HG03457 (cell line): ENCODE results near the gene WIPF3.
"Not testable (repeated sequence)": the region's sequence is repeated elsewhere in the genome, so short reads cannot be mapped to it uniquely, and the experiment has no call there.

Experiments
- ATAC-seq: cut with Tn5 transposase; IDR thresholded peaks from one replicate; pipeline ENCODE4 v1.9.1; 2021; ENCODE audit warnings: moderate number of reproducible peaks; ENCODE audit not compliant: unreplicated experiment

The WIPF3 gene

DNA sequence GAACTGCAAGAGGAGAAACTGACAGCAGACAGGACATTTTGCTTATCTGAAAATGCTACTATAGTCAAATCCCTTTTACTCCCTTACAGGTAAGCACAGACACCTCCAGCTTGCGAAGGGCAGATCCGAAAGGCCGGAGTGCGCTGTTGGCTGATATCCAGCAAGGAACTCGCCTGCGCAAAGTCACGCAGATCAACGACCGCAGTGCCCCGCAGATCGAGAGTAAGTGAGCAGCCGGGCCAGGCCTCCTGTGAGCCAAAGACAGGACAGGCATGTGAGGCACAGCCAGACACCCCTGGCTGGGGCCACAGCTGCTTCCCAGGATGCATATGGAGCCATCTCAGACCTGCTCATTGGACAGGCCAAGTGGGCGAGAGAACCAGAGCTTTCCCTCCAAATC lies 69.4 kb downstream of the WIPF3 start:
- ATAC-seq = no peak

DNA sequence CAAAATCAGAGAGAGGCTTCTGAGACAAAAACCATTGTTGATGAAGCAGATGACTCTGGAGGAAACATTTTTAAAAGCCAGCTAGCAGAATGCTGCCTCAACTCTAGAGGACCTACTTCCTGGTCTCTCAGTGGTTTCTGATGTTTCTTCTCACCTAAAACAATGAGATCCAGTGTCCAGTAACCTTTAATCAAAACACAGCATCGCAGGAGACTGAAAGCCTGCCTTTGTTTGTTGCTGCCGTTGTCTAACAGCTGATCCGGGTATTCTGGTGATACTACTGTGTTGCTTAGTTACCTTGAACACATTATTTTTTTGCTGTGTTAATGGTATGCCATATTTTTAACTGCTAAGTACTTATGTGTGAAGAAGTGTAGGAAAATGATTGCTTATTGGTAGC lies 70.9 kb downstream of the WIPF3 start:
- ATAC-seq = no peak

DNA sequence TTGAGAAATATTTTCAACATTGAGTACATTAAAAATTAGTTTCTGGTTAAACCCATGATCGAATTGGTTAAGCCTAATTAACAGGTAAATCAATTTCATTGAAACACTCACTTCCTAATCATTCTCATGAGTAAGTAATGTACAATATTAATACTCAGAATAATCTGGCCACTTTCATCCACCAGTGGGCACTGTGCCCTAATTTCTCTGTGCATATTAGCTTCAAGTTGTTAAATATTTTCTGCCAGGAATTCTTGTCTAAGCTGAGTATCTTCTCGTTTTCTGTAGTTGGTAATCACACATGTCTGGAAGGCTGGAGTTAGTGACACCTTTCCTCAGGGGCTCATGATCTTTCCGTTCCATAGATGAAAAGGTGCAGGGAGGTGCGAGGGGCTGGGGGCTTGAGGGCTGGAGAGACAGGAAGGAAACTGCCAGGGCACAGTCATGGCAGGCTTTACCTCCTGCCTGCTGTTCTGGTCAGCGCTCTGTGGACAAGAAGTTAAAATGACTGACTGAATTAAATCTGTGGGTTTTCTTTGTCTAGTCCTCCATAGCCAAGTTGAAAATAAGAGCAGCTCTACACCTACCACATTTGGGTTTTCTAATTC lies 71.9 kb downstream of the WIPF3 start:
- ATAC-seq = no peak

DNA sequence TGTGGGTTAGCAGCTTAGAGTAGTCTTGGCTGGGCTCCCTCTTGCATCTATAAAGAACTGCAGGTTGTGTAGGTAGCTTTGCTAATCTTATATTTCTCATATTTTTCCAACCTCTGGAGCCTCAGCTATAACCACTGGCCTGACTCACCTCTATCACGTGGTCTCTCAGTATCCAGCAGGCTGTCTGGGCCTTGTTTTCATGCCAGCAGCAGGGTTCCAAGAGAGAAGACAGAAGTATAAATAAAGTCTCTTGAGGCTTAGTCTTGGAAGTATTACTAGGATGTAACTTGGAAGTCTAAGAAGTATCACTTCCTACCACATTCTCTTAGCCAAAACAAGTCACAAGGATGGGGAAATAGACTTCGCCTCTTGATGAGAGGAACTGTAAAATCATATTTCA lies 73.3 kb downstream of the WIPF3 start:
- ATAC-seq = no peak

DNA sequence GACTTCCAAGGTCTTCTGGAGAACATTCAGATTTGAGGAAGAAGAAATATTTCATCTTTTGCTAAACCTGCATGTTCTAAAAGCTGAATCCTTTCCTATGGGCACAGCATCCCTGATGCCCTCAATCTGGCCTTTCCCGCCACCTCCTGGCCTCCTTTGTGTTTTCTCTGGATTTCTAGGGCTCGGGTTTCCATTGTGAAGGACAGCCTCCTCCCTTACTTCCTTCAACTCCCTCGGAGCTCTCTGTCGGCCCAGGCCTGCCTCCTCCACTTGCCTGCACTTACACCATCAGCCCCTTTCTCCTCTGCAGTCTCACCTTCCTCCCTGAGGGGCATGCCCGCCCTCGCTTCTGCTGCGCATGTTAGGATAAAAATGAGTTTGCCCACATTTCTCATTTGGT lies 75.4 kb downstream of the WIPF3 start:
- ATAC-seq = no peak

DNA sequence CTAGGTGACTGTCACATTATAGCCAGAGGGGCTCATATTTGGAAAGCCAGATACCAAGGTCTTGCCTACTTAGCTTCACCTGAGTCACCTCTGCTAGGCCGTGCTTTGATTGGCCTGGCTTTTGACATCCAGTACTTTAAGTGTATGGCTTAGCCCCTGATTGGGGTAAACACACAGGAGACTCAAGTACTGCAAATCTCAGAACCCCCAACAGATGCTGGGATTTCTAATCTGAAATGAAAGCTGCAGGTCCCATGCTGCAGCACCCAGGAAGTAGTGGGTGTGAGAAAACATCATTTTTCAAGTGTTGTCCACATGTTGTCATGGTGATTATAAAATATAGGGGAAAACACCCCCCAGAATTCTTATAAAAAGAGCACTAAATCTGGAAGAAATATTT lies 76.2 kb downstream of the WIPF3 start:
- ATAC-seq = no peak

DNA sequence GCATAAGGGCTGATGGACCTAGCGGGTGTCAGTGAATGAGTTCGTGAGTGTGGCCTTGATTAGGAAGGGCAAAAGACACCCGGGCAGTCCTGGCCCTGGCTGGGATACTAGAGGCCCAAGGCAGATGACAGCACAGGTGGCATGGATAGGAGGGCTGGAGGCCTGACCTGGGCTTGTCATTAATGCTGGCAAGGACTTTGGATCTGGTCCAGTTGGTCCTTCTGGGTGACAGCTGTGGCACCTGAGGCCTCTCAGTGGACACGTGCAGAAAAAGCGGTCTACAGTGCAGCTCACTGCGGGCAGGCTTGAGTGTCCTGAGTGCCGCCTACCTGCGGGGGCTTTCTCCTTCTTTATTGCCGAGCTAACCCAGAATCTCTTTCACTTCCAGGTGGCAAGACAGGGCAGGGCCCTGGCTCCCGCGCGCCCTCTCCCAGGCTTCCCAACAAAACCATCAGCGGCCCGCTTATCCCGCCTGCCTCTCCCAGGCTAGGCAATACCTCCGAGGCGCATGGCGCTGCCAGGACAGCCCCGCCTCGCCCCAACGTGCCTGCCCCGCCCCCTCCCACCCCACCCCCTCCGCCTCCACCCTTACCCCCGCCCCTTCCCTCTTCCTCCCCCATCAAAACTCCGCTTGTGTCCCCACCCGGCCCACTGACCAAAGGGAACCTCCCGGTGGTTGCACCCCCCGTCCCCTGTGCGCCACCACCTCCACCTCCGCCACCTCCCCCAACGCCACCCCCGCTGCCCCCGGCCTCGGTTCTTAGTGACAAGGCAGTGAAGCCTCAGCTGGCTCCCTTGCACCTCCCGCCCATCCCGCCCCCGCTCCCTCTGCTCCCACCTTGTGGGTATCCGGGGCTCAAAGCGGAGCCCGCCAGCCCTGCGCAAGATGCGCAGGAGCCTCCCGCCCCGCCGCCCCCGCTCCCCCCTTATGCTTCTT lies 77.4 kb downstream of the WIPF3 start:
- ATAC-seq = no peak

DNA sequence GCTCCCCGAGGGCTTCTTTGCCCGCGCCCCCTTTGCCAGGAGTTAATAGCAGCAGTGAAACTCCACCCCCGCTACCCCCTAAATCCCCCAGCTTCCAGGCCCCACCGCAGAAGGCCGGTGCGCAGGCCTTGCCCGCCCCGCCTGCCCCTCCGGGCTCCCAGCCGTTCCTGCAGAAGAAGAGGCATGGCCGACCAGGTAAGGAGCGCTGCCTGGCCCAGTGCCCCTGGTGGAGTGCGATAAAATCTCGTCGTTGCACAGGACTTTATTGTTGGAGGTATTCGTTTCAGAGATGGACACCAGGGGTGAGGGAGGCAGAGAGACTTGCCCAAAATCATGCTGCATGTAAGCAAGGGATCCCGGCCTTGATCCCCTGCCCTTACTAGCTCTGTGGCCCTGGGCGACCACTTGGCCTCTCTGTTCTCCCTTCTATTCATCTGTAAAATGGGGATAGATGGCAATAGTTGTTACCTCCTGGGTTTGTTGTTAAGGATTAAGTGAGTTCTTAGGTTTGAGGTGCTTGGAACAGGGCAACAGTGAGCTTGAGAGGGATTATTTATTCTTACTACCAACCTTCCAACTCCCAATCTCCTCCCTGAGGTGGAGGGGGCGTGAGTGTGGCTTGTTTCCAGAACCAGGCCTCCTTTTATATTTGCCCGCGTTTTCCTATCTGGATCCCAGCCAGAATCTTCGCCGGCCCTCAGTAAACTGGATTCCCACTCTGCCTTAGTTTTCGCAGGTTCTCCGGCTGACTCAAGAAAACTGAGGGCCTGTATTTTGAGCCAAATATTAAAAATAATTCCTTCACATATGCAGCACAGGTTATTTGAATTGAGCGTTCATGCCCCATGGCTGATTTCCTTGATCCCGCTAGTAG lies 78.3 kb downstream of the WIPF3 start:
- ATAC-seq = no peak

DNA sequence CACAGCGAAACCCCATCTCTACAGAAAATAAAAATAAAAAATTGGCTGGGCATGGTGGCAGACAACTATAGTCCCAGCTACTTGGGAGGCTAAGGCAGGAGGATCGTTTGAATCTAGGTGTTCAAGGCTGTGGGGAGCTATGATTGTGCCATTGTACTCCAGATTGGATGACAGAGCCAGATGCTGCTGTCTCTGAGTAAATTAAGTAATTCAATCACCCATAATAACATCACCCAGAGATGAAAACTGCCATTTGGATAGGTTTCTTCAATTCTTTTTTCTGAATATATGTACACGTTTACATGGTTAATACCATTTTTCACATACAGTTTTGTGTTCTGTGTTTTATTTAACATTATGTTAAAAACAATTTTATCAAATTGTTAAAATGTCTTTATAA lies 79.3 kb downstream of the WIPF3 start:
- no peak for ATAC-seq

DNA sequence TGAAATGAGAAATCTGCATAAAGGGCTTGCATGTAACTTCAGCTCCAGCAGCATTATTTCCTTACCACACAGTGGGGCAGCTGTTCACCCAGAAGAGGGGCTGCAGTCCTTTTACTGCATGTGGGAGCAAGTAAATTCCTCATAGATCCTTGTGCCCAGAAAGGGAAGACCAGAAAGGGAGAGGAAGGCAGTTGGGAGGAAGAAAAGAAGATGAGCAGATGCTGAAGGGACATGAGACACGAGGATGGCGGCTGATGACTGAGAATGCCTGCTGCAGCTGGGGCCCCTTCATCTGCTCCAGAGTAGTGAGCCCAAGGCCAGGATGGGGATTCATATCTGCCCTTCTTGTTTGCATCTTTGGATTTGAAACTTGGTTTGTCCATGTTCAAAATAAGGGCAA lies 80.5 kb downstream of the WIPF3 start:
- ATAC-seq = no peak

DNA sequence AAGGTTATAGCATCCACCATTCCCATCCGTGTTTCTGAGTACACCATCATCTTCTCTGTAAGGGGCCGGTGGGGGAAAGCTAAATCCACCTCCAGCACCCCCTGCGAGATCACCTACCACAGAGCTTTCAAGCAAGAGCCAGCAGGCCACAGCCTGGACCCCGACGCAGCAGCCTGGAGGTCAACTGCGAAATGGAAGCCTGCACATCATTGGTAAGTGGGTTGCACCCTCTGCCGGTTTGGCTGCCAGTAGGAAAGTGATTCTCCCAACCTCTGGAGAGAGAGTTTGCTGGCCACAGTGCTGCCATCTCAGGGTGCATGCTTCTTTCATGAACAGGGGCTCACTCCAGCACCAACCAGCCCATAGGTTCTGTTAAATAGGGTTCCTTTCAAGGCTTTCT lies 81.7 kb downstream of the WIPF3 start:
- ATAC-seq = no peak

DNA sequence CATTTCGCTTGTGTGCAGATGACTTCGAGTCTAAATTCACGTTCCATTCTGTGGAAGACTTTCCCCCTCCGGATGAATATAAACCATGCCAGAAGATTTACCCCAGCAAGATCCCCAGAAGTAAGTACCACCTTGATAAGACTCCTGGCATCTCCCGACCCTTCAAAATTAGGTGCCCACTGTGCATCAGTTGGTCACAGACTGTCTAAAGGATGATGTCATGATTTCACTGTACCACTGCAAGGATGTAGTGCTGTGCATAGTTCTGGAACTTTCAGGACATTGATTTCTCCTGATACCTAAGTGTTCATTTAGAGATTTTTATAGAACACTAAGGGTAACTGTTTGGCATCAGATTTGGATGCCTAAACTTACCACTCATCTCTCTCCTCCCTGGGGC lies 83.0 kb downstream of the WIPF3 start:
- ATAC-seq = no peak

DNA sequence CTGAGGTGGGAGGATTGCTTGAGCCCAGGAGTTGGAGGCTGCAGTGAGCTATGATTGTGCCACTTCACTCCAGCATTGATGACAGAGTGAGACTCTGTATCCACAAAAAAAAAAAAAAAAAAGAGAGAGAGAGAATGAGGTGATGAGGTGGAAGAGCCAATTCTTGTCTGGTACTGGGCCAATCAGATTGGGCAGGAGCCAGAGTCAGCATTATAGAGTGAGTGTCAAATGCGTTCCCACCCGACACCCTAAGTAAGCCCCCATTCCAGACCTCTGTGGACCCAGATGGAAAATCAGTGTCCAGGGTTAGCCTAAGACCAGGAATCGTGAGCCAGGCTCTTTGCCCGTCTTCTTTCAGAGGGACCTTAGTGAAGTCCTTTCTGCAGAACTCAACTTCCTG lies 83.9 kb downstream of the WIPF3 start:
- no peak for ATAC-seq

DNA sequence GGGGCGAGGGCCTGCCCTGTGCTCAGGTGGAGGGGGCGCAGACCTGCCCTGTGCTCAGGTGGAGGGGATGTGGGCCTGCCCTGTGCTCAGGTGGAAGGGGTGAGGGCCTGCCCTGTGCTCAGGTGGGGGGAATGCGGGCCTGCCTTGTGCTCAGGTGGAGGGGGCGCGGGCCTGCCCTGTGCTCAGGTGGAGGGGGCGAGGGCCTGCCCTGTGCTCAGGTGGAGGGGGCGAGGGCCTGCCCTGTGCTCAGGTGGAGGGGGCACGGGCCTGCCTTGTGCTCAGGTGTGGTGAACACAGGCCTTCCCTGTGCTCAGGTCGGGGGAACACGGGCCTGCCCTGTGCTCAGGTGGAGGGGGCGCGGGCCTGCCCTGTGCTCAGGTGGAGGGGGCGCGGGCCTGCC lies 84.5 kb downstream of the WIPF3 start:
- not testable (repeated sequence) for ATAC-seq

DNA sequence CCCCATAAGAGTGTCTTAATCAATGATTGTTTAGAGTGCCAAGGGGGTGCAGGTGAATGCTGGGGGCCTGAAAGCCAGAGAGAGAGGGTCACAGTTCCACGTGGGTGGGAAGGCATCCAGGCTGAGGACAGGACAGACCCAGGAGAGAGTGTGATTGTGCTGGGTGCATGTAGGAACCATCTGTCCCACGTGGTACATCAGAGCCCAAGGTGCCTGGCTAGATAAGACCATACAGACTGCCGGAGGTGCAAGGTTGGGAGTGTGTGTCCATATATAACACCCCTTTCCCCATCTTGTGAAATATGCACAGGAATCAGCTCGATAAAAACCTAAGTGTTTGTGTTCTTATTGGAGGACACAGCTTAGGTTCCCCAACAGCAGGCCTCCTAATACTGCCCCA lies 85.5 kb downstream of the WIPF3 start:
- no peak for ATAC-seq

DNA sequence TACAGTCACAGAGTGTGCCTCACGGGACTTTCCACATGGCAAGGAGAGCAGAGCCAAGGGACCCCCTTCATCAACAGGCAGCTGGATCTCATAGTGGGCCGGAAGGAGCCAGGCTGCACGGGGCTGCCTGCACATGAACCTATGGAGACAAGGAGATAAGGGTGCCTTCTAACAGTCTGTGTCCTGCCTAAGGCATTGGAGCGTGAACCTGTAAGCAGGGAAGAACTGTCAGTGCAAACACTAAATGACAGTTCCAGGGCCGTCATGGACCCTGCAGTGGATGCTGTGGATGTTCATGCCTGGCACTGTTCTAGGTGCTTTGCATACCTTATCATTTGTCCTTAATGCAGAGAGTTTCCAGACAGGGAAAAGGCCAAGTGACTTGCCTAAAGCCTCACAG lies 85.9 kb downstream of the WIPF3 start:
- no peak for ATAC-seq

DNA sequence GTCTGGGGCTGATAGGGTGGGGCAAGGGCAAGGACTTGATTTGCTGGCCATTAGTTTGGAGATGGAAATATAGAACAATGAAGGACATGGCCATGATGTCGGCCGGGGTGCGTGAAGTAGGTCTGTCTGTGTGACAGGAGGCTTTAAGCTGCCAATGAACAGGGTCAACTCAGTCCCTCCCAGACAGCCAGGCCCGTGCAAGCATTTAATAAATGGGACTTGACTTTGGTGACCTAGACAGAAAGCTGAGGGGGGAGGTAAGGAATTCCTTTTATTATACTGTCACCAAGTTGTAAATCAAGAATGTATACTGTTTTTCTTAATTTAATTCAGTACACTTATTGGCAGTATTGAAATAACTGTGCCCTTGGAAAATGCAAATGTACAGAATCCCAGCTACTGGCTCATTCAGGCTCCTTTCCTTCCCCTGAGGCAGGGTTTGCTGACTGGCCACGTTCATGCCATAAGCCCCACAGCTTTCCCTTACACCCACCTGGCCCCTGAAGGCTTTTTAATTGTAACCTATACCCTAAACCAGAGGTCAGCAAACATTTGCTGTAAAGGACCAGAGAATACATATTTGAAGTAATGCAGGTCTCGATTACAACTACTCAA lies 87.2 kb downstream of the WIPF3 start:
- ATAC-seq = no peak

DNA sequence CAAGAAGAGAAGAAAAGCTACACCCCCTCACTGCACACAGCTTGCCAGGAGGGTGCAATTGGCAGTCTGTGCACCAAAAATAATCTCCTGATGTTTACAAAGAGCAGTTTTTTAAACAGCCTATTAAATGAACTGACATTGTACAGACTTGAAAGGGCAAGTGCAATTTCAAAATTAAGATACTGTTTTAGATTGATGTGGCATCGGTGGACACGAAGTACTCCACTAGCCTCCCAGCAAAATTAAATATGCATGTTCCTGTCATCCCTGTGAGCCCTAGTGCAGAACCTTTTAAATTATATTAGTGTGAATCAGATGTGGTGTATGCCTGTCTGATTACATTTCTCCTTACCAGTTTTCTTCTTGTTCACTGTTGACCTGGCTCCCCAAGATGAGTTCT lies 87.9 kb downstream of the WIPF3 start:
- no peak for ATAC-seq

DNA sequence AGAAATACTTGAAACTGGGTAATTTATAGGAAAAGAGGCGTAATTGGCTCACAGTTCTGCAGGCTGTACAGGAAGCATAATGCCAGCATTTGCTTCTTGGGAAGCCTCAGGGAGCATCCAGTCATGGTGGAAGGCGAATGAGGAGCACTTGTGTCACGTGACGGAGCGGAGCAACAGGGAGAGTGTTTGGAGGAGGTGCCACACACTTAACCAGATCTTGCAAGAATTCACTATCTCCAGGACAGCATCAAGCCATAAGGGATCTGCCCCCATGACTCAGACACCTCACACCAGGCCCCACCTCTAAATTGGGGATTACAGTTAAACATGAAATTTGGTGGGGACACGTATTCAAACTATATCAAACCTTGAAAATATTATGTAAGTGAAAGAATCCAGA lies 89.3 kb downstream of the WIPF3 start:
- ATAC-seq = no peak

DNA sequence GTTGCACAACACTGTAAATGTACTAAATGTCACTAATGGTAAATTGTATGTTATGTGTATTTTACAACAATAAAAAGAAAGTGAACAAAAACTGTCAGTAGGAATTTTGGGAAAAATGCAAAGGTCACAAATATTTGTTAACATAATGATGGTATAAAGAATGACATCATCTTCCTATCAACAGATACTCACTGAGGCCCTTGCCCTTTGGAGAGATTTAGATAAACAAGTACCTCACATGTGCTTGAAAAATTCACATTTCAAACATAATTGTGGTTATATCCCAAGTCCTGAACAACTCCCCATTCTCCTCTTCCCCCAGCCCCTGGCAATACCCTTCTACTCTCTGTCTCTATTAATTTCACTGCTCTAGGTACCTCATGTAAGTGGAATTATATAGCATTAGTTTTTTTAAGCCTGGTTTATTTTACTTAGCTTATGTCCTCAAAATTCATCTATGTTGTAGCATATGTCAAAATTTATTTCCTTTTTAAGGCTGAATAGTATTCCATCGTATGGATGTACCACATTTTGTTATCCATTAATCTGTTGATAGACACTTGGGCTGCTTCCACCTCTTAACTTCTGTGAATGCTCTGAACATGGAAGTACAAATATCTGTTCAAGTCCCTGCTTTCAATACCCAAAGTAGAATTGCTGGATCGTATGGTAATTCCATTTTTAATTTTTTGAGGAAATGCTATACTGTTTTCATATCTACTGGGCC lies 90.5 kb downstream of the WIPF3 start:
- no peak for ATAC-seq

DNA sequence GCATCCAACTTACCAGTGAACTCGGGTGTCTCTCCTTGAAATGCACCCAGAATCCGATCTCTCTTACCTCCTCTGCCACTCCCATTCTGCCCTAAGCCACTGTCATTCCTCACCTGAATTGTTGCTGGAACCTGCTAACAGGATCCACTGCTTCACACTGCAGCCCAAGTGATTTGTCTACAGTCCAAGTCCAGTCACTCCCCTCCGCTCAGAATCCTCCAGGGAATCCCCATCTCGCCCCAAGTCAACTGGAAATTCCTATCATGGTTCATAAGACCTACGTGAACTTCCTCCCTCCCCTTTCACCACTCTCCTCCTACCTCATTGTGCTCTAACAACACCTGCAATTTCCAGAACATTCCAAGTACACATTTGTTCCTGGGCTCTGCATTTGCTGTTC lies 92.0 kb downstream of the WIPF3 start:
- no peak for ATAC-seq
